Testis (tissue), 3 donors: ENCODE measurements around the gene CA9. TPM values are rescaled to one million over a fixed set of nuclear protein-coding genes. Genes with fewer than 3 reads are reported as not detected.
A peak's percentile ranks its signal among the peaks of the same experiment; 100 is the strongest.

Experiments used
- DNase-seq: peaks from one replicate; pipeline ENCODE4 v3.0.0-alpha.2; 2019
- H3K27ac ChIP-seq, 2 donors: fragments of 200-600 bp; sonication (generic); one replicate each; pipeline ENCODE4 v1.5.1; 2019
- H3K27me3 ChIP-seq: fragments of 200-600 bp; sonication (generic); one replicate; pipeline ENCODE4 v1.5.1; 2019
- H3K36me3 ChIP-seq: fragments of 200-600 bp; sonication (generic); one replicate; pipeline ENCODE4 v1.5.1; 2017; ENCODE audit warnings: low read depth; ENCODE audit errors: missing control alignments
- H3K4me1 ChIP-seq: fragments of 200-600 bp; sonication (generic); one replicate; pipeline ENCODE4 v1.5.1; 2019
- H3K4me3 ChIP-seq, 2 donors: fragments of 200-600 bp; sonication (generic); one replicate each; pipeline ENCODE4 v1.5.1; 2017 to 2019
- H3K9me3 ChIP-seq: fragments of 200-600 bp; sonication (generic); one replicate; pipeline ENCODE4 v1.5.1; 2017
- POLR2A ChIP-seq: fragments of 450-650 bp; IDR thresholded peaks from one replicate; pipeline ENCODE4 v1.6.1; 2017; ENCODE audit warnings: antibody characterized with exemption, mild to moderate bottlenecking, moderate library complexity
- WGBS, 2 donors: methylation state at CpG; one replicate each; pipeline ENCODE4 v1.1.5; 2018; 5-methylcytosine and 5-hydroxymethylcytosine counted together
- intact Hi-C: fragments of 100-400 bp; cut with DNase I; formaldehyde crosslinking; loops from one replicate; pipeline ENCODE4 v1.15.1; 2023; ENCODE audit warnings: low total_unique reads
- polyA plus RNA-seq: library from polyadenylated mRNA; stranded (reverse); fragments of 350-450 nt; fragmentation: Illumina TruSeq; extraction: RNeasy Lipid Tissue Mini Kit (QIAGEN cat#74804); gene quantifications from one replicate; pipeline ENCODE4 v1.2.3, GENCODE V29; 2014; ENCODE audit warnings: low read depth, low replicate concordance; ENCODE audit not compliant: insufficient read depth
- total RNA-seq, 2 donors: library from RNA; depleted of rRNA; stranded (reverse); fragments of >200 nt; gene quantifications; one replicate each; pipeline ENCODE4 v1.2.3, GENCODE V29; 2016
- TF ChIP-seq, protein P1 (sequence below), 3 experiments: fragments of 450-650 bp in 2 of 3; fragments of 200-600 bp in 1 of 3; sonication (generic) in 1 of 3; IDR thresholded peaks; one replicate each; pipeline ENCODE4 v1.5.1; 2016 to 2019; ENCODE audit warnings: antibody characterized with exemption in 3 of 3, mild to moderate bottlenecking in 2 of 3, moderate library complexity in 1 of 3

Gene CA9
- total and polyA plus RNA-seq, 3 donors from 2014 or later: 11.0 to 50.5 (median 36.8) TPM

DNA sequence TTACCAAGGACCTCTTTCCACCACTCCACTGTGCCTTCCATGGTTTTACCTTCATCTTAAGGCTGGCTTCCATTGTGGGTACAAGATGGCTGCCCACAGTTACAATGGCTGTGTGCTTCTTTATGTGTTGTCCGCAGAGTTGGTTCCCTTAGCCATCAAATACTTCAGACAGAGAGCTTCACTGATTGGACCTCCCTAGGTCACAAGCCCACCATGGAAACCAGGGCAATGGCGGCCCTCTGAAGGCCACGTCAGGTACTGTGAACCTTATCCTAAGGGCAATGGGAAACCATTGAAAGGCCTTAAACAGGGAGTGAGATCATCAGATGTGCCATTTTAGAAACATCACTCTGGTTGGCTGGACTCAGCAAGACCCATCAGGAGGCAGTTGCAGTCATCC lies 5.8 kb upstream of the CA9 start:
- Histone ChIP-seq H3K27ac (no peak overlapping the region), H3K36me3 (no peaks in the 10 kb centered on the region), H3K4me1 (peaks cover 6% of the 10 kb centered on the region), H3K27me3 (no peaks in the 10 kb centered on the region), H3K4me3 (no peak overlapping the region), H3K9me3 (no peaks in the 10 kb centered on the region)
- intact Hi-C loops: loop anchor here (10.0 kb wide), 1 partner anchor 57 kb away; no protein-coding TSS in a partner anchor
- WGBS, 2 donors: 93 to 94% methylated on average over 3 of the region's 3 CpGs
- TF ChIP-seq, protein P1, sequence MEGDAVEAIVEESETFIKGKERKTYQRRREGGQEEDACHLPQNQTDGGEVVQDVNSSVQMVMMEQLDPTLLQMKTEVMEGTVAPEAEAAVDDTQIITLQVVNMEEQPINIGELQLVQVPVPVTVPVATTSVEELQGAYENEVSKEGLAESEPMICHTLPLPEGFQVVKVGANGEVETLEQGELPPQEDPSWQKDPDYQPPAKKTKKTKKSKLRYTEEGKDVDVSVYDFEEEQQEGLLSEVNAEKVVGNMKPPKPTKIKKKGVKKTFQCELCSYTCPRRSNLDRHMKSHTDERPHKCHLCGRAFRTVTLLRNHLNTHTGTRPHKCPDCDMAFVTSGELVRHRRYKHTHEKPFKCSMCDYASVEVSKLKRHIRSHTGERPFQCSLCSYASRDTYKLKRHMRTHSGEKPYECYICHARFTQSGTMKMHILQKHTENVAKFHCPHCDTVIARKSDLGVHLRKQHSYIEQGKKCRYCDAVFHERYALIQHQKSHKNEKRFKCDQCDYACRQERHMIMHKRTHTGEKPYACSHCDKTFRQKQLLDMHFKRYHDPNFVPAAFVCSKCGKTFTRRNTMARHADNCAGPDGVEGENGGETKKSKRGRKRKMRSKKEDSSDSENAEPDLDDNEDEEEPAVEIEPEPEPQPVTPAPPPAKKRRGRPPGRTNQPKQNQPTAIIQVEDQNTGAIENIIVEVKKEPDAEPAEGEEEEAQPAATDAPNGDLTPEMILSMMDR (IDR thresholded peaks at IDR 0.05): no peak
- TF ChIP-seq POLR2A: no peak
- DNase-seq: no peak

DNA sequence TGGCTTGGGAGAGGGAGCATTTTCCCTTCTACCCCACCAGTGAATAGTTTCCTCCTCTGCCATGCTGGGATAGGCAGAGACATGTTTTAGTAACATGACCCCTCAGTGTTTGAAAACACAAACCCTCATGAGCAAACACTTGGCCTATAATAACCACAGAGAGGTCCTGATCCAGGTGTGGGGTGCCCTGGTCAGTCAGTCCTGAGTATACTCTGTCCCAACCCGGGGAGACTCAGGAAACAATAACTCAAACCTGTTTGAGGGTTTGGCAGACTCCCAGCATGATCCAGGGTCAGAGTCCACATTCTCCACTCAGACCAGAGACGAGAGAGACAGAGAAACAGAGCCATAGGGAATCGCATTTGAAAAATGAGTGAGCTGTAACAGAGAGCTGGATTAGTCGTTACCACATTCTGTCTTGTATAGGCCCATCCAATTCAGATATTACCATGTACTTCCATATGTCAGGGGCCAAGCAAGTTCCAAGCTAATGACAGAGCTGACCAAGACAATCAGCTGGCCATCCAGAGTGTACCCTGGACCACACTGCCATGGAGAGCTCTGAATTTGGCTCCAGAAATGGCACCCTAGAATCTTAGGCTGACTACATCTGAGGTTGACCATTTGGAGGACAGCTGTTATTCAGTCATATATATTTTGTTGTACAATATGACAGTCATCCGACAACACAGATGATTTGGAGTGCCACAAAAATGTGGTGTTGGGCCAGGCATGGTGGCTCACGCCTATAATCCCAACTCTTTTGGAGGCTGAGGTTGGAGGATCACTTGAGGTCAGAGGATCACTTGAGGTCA lies 4.2 kb upstream of the CA9 start:
- no peaks in the 10 kb centered on the region for H3K36me3 ChIP-seq
- no peaks in the 10 kb centered on the region for H3K9me3 ChIP-seq
- intact Hi-C loops: loop anchor here (10.0 kb wide), 1 partner anchor 55 kb away; no protein-coding TSS in a partner anchor
- no peak for DNase-seq
- H3K4me1 ChIP-seq: peaks cover 6% of the 10 kb centered on the region
- no peak overlapping the region for H3K27ac ChIP-seq
- TF ChIP-seq POLR2A: no peak
- TF ChIP-seq, protein P1 (IDR thresholded peaks at IDR 0.05): no peak
- H3K27me3 ChIP-seq: no peaks in the 10 kb centered on the region
- WGBS, 2 donors: 75 to 80% methylated on average over 6 of the region's 6 CpGs
- H3K4me3 ChIP-seq: no peak overlapping the region

DNA sequence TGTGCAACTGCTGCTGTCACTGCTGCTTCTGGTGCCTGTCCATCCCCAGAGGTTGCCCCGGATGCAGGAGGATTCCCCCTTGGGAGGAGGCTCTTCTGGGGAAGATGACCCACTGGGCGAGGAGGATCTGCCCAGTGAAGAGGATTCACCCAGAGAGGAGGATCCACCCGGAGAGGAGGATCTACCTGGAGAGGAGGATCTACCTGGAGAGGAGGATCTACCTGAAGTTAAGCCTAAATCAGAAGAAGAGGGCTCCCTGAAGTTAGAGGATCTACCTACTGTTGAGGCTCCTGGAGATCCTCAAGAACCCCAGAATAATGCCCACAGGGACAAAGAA lies 265 bp downstream of the CA9 start:
- DNase-seq: no peak
- H3K27ac ChIP-seq: no peak overlapping the region

DNA sequence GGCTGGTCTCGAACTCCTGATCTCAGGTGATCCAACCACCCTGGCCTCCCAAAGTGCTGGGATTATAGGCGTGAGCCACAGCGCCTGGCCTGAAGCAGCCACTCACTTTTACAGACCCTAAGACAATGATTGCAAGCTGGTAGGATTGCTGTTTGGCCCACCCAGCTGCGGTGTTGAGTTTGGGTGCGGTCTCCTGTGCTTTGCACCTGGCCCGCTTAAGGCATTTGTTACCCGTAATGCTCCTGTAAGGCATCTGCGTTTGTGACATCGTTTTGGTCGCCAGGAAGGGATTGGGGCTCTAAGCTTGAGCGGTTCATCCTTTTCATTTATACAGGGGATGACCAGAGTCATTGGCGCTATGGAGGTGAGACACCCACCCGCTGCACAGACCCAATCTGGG lies 1.5 kb downstream of the CA9 start:
- peaks cover 3% of the 10 kb centered on the region for H3K4me1 ChIP-seq
- peak overlapping the region; percentile 48 to 49 for H3K4me3 ChIP-seq
- no peaks in the 10 kb centered on the region for H3K27me3 ChIP-seq
- TF ChIP-seq, protein P1 (IDR thresholded peaks at IDR 0.05): no peak
- H3K27ac ChIP-seq: no peak overlapping the region
- WGBS, 2 donors: 38 to 40% methylated on average over 10 to 13 of the region's 13 CpGs
- DNase-seq: no peak
- intact Hi-C loops: no loop called here
- no peaks in the 10 kb centered on the region for H3K36me3 ChIP-seq
- H3K9me3 ChIP-seq: no peaks in the 10 kb centered on the region

More for the DNA sequence above, 265 bp downstream of the CA9 start:
- Histone ChIP-seq H3K4me3 (no peak overlapping the region), H3K4me1 (peaks cover 3% of the 10 kb centered on the region), H3K9me3 (no peaks in the 10 kb centered on the region), H3K27me3 (no peaks in the 10 kb centered on the region), H3K36me3 (no peaks in the 10 kb centered on the region)
- intact Hi-C loops: no loop called here
- TF ChIP-seq, protein P1 (IDR thresholded peaks at IDR 0.05): no peak
- no peak for TF ChIP-seq POLR2A
- WGBS, 2 donors: 72 to 75% methylated on average over 2 to 3 of the region's 3 CpGs
